WERI-Rb-1 (cell line): ENCODE results near the gene LYPD6B.

ENCODE experiments used
- DNase-seq: peaks from one replicate; pipeline ENCODE4 v3.0.0-alpha.2; 2020
- H3K27ac ChIP-seq: fragments of 250-450 bp; sonication (Bioruptor Pico); 2 replicates; pipeline ENCODE4 v1.5.1; 2020; ENCODE audit warnings: mild to moderate bottlenecking, moderate library complexity
- H3K27me3 ChIP-seq: fragments of 250-450 bp; sonication (Bioruptor Pico); 2 replicates; pipeline ENCODE4 v1.5.1; 2021; ENCODE audit warnings: mild to moderate bottlenecking, low read depth, moderate library complexity; ENCODE audit not compliant: insufficient read depth, severe bottlenecking
- H3K36me3 ChIP-seq: fragments of 250-450 bp; sonication (Bioruptor Pico); 2 replicates; pipeline ENCODE4 v1.5.1; 2020; ENCODE audit warnings: mild to moderate bottlenecking, moderate library complexity
- H3K4me3 ChIP-seq: 2 replicates; pipeline ENCODE4 v1.5.1; 2011; ENCODE audit warnings: low read depth, mild to moderate bottlenecking, control low read depth, low read length
- H3K9me3 ChIP-seq: fragments of 250-450 bp; sonication (Bioruptor Pico); 2 replicates; pipeline ENCODE4 v1.5.1; 2021; ENCODE audit warnings: mild to moderate bottlenecking, moderate library complexity; ENCODE audit not compliant: severe bottlenecking
- TF ChIP-seq, protein P1 (sequence below): IDR thresholded peaks from 2 replicates; pipeline ENCODE4 v1.5.1; 2011; ENCODE audit warnings: low read depth, mild to moderate bottlenecking, control low read depth, inconsistent platforms, low read length

The LYPD6B gene

DNA sequence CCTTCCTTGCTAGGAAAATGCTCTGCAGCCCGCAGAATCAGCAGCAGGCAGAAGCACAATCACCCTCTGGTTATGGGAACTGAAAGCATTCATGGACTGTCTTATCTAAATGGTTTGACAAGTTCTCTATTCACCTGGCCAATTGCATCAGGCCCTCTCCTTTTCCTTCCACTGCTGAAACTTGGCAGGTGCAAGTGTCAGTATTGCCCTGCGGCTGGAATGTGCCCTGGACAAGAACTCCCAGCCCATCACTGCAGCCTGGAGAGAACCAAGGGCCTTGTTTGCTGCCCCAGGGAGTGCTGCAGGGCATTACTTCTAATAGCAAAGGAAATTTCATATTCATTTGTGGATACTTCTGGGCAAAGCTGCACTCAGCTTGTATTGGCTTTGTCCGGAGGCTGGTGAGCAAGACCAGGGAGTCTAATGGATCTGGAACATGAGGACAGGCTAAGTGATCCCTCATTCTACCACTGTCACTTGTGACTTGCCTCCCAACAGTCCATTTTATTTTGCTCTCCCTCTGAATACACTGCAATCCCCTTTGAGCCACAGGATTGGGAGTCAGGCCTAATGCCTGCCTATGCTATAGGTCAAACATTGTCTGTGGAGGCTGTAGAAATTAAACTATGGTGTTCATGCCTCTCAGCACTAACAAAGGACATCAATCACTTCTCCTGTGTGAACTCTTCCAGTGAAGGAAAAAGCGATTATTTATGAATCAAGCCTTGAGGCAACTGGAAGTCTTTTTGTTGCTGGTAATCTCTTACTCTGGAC lies 116.9 kb downstream of the LYPD6B start:
- no peak for DNase-seq
- TF ChIP-seq, protein P1, sequence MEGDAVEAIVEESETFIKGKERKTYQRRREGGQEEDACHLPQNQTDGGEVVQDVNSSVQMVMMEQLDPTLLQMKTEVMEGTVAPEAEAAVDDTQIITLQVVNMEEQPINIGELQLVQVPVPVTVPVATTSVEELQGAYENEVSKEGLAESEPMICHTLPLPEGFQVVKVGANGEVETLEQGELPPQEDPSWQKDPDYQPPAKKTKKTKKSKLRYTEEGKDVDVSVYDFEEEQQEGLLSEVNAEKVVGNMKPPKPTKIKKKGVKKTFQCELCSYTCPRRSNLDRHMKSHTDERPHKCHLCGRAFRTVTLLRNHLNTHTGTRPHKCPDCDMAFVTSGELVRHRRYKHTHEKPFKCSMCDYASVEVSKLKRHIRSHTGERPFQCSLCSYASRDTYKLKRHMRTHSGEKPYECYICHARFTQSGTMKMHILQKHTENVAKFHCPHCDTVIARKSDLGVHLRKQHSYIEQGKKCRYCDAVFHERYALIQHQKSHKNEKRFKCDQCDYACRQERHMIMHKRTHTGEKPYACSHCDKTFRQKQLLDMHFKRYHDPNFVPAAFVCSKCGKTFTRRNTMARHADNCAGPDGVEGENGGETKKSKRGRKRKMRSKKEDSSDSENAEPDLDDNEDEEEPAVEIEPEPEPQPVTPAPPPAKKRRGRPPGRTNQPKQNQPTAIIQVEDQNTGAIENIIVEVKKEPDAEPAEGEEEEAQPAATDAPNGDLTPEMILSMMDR, result no peak
- H3K36me3 ChIP-seq, result no peaks in the 10 kb centered on the region

DNA sequence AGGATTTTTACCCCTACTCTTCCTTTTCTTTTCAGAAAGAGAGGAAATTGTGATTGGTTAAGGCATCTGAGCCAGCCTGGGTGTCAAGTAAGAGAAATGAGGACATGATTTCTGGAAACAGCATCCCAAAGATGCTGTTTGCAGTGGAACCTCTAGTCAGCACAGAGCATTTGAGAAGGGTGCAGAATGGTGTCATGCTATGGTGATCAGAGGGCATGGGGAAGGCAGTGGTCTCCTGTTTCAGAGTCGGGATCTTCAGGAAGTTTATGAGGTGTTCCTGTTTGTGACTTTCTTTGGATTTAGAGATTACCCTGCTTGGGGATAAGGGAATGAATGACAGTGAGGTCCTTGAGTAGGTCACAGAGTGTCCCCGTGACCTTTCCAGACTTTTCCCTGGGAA lies 117.5 kb downstream of the LYPD6B start:
- H3K9me3 ChIP-seq, result no peaks in the 10 kb centered on the region
- TF ChIP-seq, protein P1, result no peak
- no peak overlapping the region for H3K27ac ChIP-seq
- peaks cover 21% of the 10 kb centered on the region for H3K27me3 ChIP-seq
- DNase-seq, result no peak
- H3K36me3 ChIP-seq, result no peaks in the 10 kb centered on the region
- H3K4me3 ChIP-seq, result no peak overlapping the region

More for the DNA sequence above, 116.9 kb downstream of the LYPD6B start:
- peaks cover 23% of the 10 kb centered on the region for H3K27me3 ChIP-seq
- H3K27ac ChIP-seq, result no peak overlapping the region
- H3K4me3 ChIP-seq, result no peak overlapping the region
- no peaks in the 10 kb centered on the region for H3K9me3 ChIP-seq

DNA sequence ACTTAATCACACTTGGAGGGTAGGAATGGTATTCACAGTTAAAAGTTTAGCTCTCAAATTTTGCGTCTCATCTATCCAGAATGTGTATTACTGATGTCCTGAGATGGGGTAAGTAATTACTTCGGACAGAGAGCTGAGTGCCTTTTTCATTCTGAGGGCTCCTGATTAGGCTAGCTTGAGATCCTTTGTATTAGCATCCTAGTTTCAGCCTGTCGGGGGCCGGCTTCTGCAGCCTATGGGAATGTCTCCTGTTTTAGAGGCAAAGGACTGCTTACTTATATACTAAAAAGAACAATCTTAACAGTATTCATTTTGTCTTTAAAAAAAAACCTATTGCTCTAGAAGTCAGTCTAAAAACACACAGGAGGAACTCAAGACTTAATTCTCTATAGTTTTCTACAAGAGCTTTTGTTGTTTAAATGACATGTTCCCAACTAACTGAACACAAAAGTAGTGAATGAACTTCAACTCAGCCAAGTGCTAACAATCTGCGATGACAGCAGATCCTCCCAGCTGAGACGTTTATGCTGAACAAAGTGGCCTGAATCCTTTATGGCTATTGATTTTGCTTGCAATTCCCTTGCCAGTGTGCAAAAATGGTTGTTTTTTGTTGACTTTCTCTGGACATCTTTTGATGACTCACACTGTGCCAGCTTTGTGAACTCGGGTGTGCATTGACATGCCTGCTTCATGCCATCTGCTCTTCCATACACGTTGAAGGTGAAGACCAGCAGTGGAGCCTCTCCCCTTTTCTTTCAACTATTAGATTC lies 118.7 kb downstream of the LYPD6B start:
- Histone ChIP-seq H3K27ac (no peak overlapping the region), H3K36me3 (no peaks in the 10 kb centered on the region), H3K4me3 (no peak overlapping the region), H3K27me3 (peaks cover 19% of the 10 kb centered on the region), H3K9me3 (no peaks in the 10 kb centered on the region)
- TF ChIP-seq, protein P1, result no peak
- no peak for DNase-seq

DNA sequence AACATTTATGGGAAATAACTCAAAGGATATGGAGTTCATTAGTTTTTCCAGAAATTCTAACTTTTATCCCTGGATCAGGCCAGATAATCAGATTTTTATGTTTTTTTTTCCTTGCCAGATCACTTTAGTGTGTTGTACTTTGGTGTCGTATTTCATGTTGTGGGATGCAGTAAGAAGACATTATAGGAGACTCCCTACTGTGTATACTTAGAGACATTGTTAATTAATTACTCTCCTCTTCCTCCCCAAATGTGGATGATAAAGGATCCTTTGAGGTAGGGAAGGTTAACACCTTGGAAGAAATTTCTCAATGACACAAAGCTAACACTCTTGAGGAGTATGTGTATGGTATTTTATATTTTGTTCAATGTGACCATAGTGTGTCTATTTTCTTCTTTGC lies 120.5 kb downstream of the LYPD6B start:
- TF ChIP-seq, protein P1, result no peak
- peaks cover 10% of the 10 kb centered on the region for H3K27me3 ChIP-seq
- no peak overlapping the region for H3K4me3 ChIP-seq
- DNase-seq, result no peak
- no peak overlapping the region for H3K27ac ChIP-seq
- no peaks in the 10 kb centered on the region for H3K36me3 ChIP-seq
- H3K9me3 ChIP-seq, result no peaks in the 10 kb centered on the region

DNA sequence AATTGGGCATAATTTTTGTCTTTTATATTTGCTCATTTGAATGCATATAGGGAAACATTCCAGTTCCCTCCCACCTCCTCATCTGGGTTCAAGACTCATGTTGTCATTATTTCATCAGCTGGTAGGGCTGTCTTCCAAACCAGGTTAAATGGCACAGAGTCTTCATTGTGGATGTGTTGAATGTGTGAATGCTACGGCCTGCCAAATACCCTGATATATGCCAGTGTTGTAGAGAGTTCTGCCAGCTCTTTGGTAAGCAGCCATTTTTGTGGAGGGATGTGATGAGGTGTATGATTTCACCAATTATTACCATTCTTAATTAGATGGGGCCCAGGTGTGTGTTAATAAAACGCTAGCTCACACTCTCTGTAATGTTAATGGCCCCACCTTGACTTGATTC lies 121.7 kb downstream of the LYPD6B start:
- Histone ChIP-seq H3K27ac (no peak overlapping the region), H3K4me3 (no peak overlapping the region), H3K36me3 (no peaks in the 10 kb centered on the region), H3K9me3 (no peaks in the 10 kb centered on the region), H3K27me3 (peaks cover 10% of the 10 kb centered on the region)
- TF ChIP-seq, protein P1, result no peak
- DNase-seq, result no peak
